Ovary (tissue), 9 donors: Measurements from ENCODE around the gene BAHCC1. TPM values are rescaled to one million over a fixed set of nuclear protein-coding genes. Genes with fewer than 3 reads are reported as not detected.

Experiments
- DNase-seq, 5 donors: peaks; one replicate each; pipeline ENCODE4 v3.0.0-alpha.2; 2019 to 2020
- H3K27ac ChIP-seq, 2 donors: fragments of 200-600 bp; one replicate each; pipeline versions ENCODE4 v1.5.1 to v1.8.0; 2019 to 2022
- H3K27me3 ChIP-seq: fragments of 200-600 bp; one replicate; pipeline ENCODE4 v1.8.0; 2022
- H3K36me3 ChIP-seq: fragments of 200-600 bp; sonication (generic); one replicate; pipeline ENCODE4 v1.5.1; 2019
- H3K4me1 ChIP-seq: one replicate; pipeline ENCODE4 v1.8.1; 2013; ENCODE audit warnings: mild to moderate bottlenecking, moderate library complexity; ENCODE audit not compliant: insufficient read depth
- H3K4me3 ChIP-seq: fragments of 200-600 bp; sonication (generic); one replicate; pipeline ENCODE4 v1.5.1; 2017
- H3K9me3 ChIP-seq, 2 donors: fragments of 200-600 bp in 1 of 2; sonication (generic) in 1 of 2; one replicate each; pipeline versions ENCODE4 v1.5.1 to v1.8.1; 2013 to 2019; ENCODE audit warnings: mild to moderate bottlenecking in 1 of 2, moderate library complexity in 1 of 2
- CTCF ChIP-seq, 3 donors: fragments of 450-650 bp in 2 of 3; fragments of 200-600 bp in 1 of 3; IDR thresholded peaks; one replicate each; pipeline versions ENCODE4 v1.5.1 to v1.8.0; 2016 to 2022; ENCODE audit warnings: antibody characterized with exemption in 3 of 3, mild to moderate bottlenecking in 1 of 3
- EP300 ChIP-seq: sonication (generic); formaldehyde crosslinking; IDR thresholded peaks from one replicate; pipeline ENCODE4 v1.6.1; 2017; ENCODE audit warnings: antibody characterized with exemption
- POLR2A ChIP-seq: fragments of 450-650 bp; IDR thresholded peaks from one replicate; pipeline ENCODE4 v1.6.1; 2017; ENCODE audit warnings: antibody characterized with exemption, mild to moderate bottlenecking, moderate library complexity
- WGBS, 3 donors: extraction: QIAGEN DNeasy Blood & Tissue Kit in 1 of 3; methylation state at CpG; one replicate each; pipeline versions ENCODE4 v1.1.5 to v1.1.7; 2013 to 2017; 5-methylcytosine and 5-hydroxymethylcytosine counted together
- intact Hi-C, 4 donors: fragments of 100-400 bp; cut with DNase I; formaldehyde crosslinking; loops; one replicate each; pipeline versions ENCODE4 v1.11.0 to v1.15.1; 2022 to 2023
- polyA plus RNA-seq, 2 donors: library from polyadenylated mRNA; stranded (reverse); fragments of 200-250 nt in 1 of 2; fragments of 350-450 nt in 1 of 2; fragmentation: Illumina TruSeq in 1 of 2; extraction: RNeasy Lipid Tissue Mini Kit (QIAGEN cat#74804) in 1 of 2; gene quantifications; one replicate each; pipeline ENCODE4 v1.2.3, GENCODE V29; 2013 to 2014
- total RNA-seq, 7 donors: library from RNA; depleted of rRNA in 2 of 7; stranded (reverse); fragments of >200 nt in 2 of 7; fragmentation: NEBNext Ultra II Directional in 3 of 7; extraction: Animal tissue kit (Norgen Biotek cat#: 25700) in 3 of 7; gene quantifications; one replicate each; pipeline versions ENCODE4 v1.1.0 to v1.2.4, GENCODE V29; 2016 to 2023
- donor health status: DM: no; HTN: no; CAD: no; lungs with moderate emphysema.
- donor health status: DM: no; HTN: no; CAD: no.
- donor health status: Bipolar disorder and iron deficiency.
- donor health status: DM: yes; HTN: yes; CAD: no.
- donor health status: DM: no; HTN: no; CAD: no.
- donor health status: DM: yes; HTN: yes; CAD: no.

Gene BAHCC1
- total and polyA plus RNA-seq, 9 donors: 1.9 to 31.9 (median 18.4) TPM

GRCh38 chr17:81395600-81396277 is 482 bp downstream of the BAHCC1 start:
- TF ChIP-seq POLR2A (no peak), EP300 (no peak), CTCF (IDR thresholded peaks at IDR 0.05) (no peak)
- H3K27ac ChIP-seq: peak overlapping the region; percentile 87 to 94
- no peaks in the 10 kb centered on the region for H3K27me3 ChIP-seq
- peak overlapping the region; percentile 75 for H3K4me3 ChIP-seq
- peaks cover 19% of the 10 kb centered on the region for H3K4me1 ChIP-seq
- H3K9me3 ChIP-seq: no peaks in the 10 kb centered on the region
- 1% methylated on average over 38 to 43 of the region's 43 CpGs for WGBS, 3 donors
- intact Hi-C loops: loop anchor here in 3 of 4 donors (2.0 to 10.0 kb wide), 4 partner anchors 101 to 138 kb away; partner anchors contain the start of genes ACTG1 (in 1 of the 3) and SLC38A10 (in 1 of the 3)
- no peaks in the 10 kb centered on the region for H3K36me3 ChIP-seq
- DNase-seq: no peak

- intact Hi-C loops: loop anchor here in 3 of 4 donors (2.0 to 10.0 kb wide), 4 partner anchors 101 to 139 kb away; partner anchors contain the start of genes ACTG1 (in 1 of the 3) and SLC38A10 (in 1 of the 3)
- Histone ChIP-seq H3K4me3 (peak overlapping the region; percentile 75), H3K9me3 (no peaks in the 10 kb centered on the region), H3K27me3 (no peaks in the 10 kb centered on the region), H3K36me3 (no peaks in the 10 kb centered on the region), H3K4me1 (peaks cover 19% of the 10 kb centered on the region), H3K27ac (peak overlapping the region; percentile 87 to 94)
- 0 to 3% (median 1%) methylated on average over 30 to 54 of the region's 54 CpGs for WGBS, 3 donors
- no peak for TF ChIP-seq POLR2A
- no peak for TF ChIP-seq EP300
- TF ChIP-seq CTCF (IDR thresholded peaks at IDR 0.05): no peak
- DNase-seq: peak in 1 of 5 donors; percentile 73
Measured at GRCh38 chr17:81396278-81396721, 1.0 kb downstream of the BAHCC1 start.

- peak overlapping the region; percentile 87 to 94 for H3K27ac ChIP-seq
- intact Hi-C loops: loop anchor here in 3 of 4 donors (2.0 to 10.0 kb wide), 4 partner anchors 102 to 140 kb away; partner anchors contain the start of genes ACTG1 (in 1 of the 3) and SLC38A10 (in 1 of the 3)
Measured at GRCh38 chr17:81396722-81397313, 1.6 kb downstream of the BAHCC1 start.

More at GRCh38 chr17:81396722-81397313, 1.6 kb downstream of the BAHCC1 start:
- DNase-seq: peak in 1 of 5 donors; percentile 67
- no peaks in the 10 kb centered on the region for H3K9me3 ChIP-seq
- H3K4me3 ChIP-seq: peak overlapping the region; percentile 75
- TF ChIP-seq POLR2A: no peak
- no peak for TF ChIP-seq CTCF (IDR thresholded peaks at IDR 0.05)
- no peak for TF ChIP-seq EP300
- no peaks in the 10 kb centered on the region for H3K36me3 ChIP-seq
- WGBS, 3 donors: 0 to 1% (median 1%) methylated on average over 45 to 61 of the region's 61 CpGs
- H3K4me1 ChIP-seq: peaks cover 19% of the 10 kb centered on the region
- no peaks in the 10 kb centered on the region for H3K27me3 ChIP-seq
